ENCODE results near the gene GNB5.
"Not testable (repeated sequence)": the region's sequence is repeated elsewhere in the genome, so short reads cannot be mapped to it uniquely, and the experiment has no call there.

GNB5 gene

GRCh38 chr15:52179278-52180195 is 11.7 kb downstream of the GNB5 start:
- TF ChIP-seq CTCF (IDR thresholded peaks at IDR 0.05) = no peak
- Histone ChIP-seq H3K4me1 (ENCODE audit: control insufficient read depth in 1 of 2, insufficient read depth in 1 of 2, low read depth in 1 of 2, low read length in 1 of 2) (peaks cover 16 to 18% of the 10 kb centered on the region in 2 experiments), H3K27me3 (peaks cover 73% of the 10 kb centered on the region), H3K36me3 (no peaks in the 10 kb centered on the region), H3K9me3 (no peaks in the 10 kb centered on the region), H3K27ac (no peak overlapping the region), H3K4me3 (ENCODE audit: low read depth in 1 of 2, low read length in 1 of 2) (peak overlapping the region; percentile 62 to 71)

- Histone ChIP-seq H3K36me3 (no peaks in the 10 kb centered on the region), H3K4me3 (ENCODE audit: low read depth in 1 of 2, low read length in 1 of 2) (peak overlapping the region; percentile 62 to 71), H3K27me3 (peaks cover 73% of the 10 kb centered on the region), H3K27ac (no peak overlapping the region), H3K4me1 (ENCODE audit: control insufficient read depth in 1 of 2, insufficient read depth in 1 of 2, low read depth in 1 of 2, low read length in 1 of 2) (peaks cover 16 to 18% of the 10 kb centered on the region in 2 experiments), H3K9me3 (no peaks in the 10 kb centered on the region)
- no peak for TF ChIP-seq CTCF (IDR thresholded peaks at IDR 0.05)
Measured at GRCh38 chr15:52178765-52179164, 12.4 kb downstream of the GNB5 start.

GRCh38 chr15:52172869-52173268 is 18.3 kb downstream of the GNB5 start:
- H3K27me3 ChIP-seq = peaks cover 28% of the 10 kb centered on the region
- H3K4me3 ChIP-seq (ENCODE audit: low read depth in 1 of 2, low read length in 1 of 2) = no peak overlapping the region
- no peaks in the 10 kb centered on the region for H3K36me3 ChIP-seq
- TF ChIP-seq CTCF (IDR thresholded peaks at IDR 0.05) = no peak
- no peaks in the 10 kb centered on the region for H3K9me3 ChIP-seq
- no peaks in the 10 kb centered on the region for H3K4me1 ChIP-seq (ENCODE audit: control insufficient read depth in 1 of 2, insufficient read depth in 1 of 2, low read depth in 1 of 2, low read length in 1 of 2)
- no peak overlapping the region for H3K27ac ChIP-seq

- H3K27ac ChIP-seq = no peak overlapping the region
- no peak for TF ChIP-seq CTCF (IDR thresholded peaks at IDR 0.05)
Measured at GRCh38 chr15:52171807-52172206, 19.4 kb downstream of the GNB5 start.

GRCh38 chr15:52171386-52171785 is 19.8 kb downstream of the GNB5 start:
- H3K4me3 ChIP-seq (ENCODE audit: low read depth in 1 of 2, low read length in 1 of 2) = no peak overlapping the region
- no peaks in the 10 kb centered on the region for H3K36me3 ChIP-seq
- no peak overlapping the region for H3K27ac ChIP-seq
- no peak for TF ChIP-seq CTCF (IDR thresholded peaks at IDR 0.05)
- H3K4me1 ChIP-seq (ENCODE audit: control insufficient read depth in 1 of 2, insufficient read depth in 1 of 2, low read depth in 1 of 2, low read length in 1 of 2) = no peaks in the 10 kb centered on the region
- H3K27me3 ChIP-seq = peaks cover 14% of the 10 kb centered on the region
- no peaks in the 10 kb centered on the region for H3K9me3 ChIP-seq

More at GRCh38 chr15:52171807-52172206, 19.4 kb downstream of the GNB5 start:
- Histone ChIP-seq H3K4me1 (ENCODE audit: control insufficient read depth in 1 of 2, insufficient read depth in 1 of 2, low read depth in 1 of 2, low read length in 1 of 2) (no peaks in the 10 kb centered on the region), H3K4me3 (ENCODE audit: low read depth in 1 of 2, low read length in 1 of 2) (no peak overlapping the region), H3K36me3 (no peaks in the 10 kb centered on the region), H3K27me3 (peaks cover 18% of the 10 kb centered on the region), H3K9me3 (no peaks in the 10 kb centered on the region)

- not testable (repeated sequence) for H3K27me3 ChIP-seq; H3K4me3 ChIP-seq (ENCODE audit: low read depth in 1 of 2, low read length in 1 of 2); H3K36me3 ChIP-seq; H3K4me1 ChIP-seq (ENCODE audit: control insufficient read depth in 1 of 2, insufficient read depth in 1 of 2, low read depth in 1 of 2, low read length in 1 of 2); H3K9me3 ChIP-seq; H3K27ac ChIP-seq
Measured at GRCh38 chr15:52170199-52170598, 21.0 kb downstream of the GNB5 start.

- H3K36me3 ChIP-seq; H3K27ac ChIP-seq; H3K4me3 ChIP-seq (ENCODE audit: low read depth in 1 of 2, low read length in 1 of 2); H3K4me1 ChIP-seq (ENCODE audit: control insufficient read depth in 1 of 2, insufficient read depth in 1 of 2, low read depth in 1 of 2, low read length in 1 of 2); H3K27me3 ChIP-seq; H3K9me3 ChIP-seq: not testable (repeated sequence)
Measured at GRCh38 chr15:52165494-52166131, 25.6 kb downstream of the GNB5 start.
